AG10803 (cell line): ENCODE results near the gene AVPI1.
"Not testable (repeated sequence)": the region's sequence is repeated elsewhere in the genome, so short reads cannot be mapped to it uniquely, and the experiment has no call there.

Source experiments
- DNase-seq: peaks from one replicate; pipeline ENCODE4 v3.0.0; 2010; ENCODE audit warnings: low read depth
- H3K4me3 ChIP-seq: 2 replicates; pipeline ENCODE4 v1.5.1; 2011; ENCODE audit warnings: mild to moderate bottlenecking, low read length, control low read depth
- CTCF ChIP-seq: conservative IDR thresholded peaks from 2 replicates; pipeline ENCODE4 v1.5.1; 2011; ENCODE audit warnings: mild to moderate bottlenecking, low read length, control low read depth, inconsistent platforms

The AVPI1 gene

GRCh38 chr10:97659589-97659988 is 27.5 kb downstream of the AVPI1 start:
- no peak overlapping the region for H3K4me3 ChIP-seq
- DNase-seq = peak; percentile 83
- no peak; the same call in 1 of the 2 replicates for TF ChIP-seq CTCF

GRCh38 chr10:97656777-97657176 is 30.3 kb downstream of the AVPI1 start:
- TF ChIP-seq CTCF = no peak
- H3K4me3 ChIP-seq = no peak overlapping the region
- no peak for DNase-seq

GRCh38 chr10:97651773-97652172 is 35.3 kb downstream of the AVPI1 start:
- TF ChIP-seq CTCF = no peak
- no peak for DNase-seq
- no peak overlapping the region for H3K4me3 ChIP-seq

- DNase-seq = no peak
- TF ChIP-seq CTCF = no peak
- no peak overlapping the region for H3K4me3 ChIP-seq
Observed at GRCh38 chr10:97650726-97651125, 36.3 kb downstream of the AVPI1 start.

GRCh38 chr10:97649405-97649750 is 37.7 kb downstream of the AVPI1 start:
- H3K4me3 ChIP-seq, DNase-seq: not testable (repeated sequence)

GRCh38 chr10:97648562-97649404 is 38.3 kb downstream of the AVPI1 start:
- DNase-seq = peak; percentile 93
- TF ChIP-seq CTCF = no peak
- H3K4me3 ChIP-seq = no peak overlapping the region

GRCh38 chr10:97647556-97647955 is 39.5 kb downstream of the AVPI1 start:
- DNase-seq = peak; percentile 62

More at GRCh38 chr10:97647556-97647955, 39.5 kb downstream of the AVPI1 start:
- no peak for TF ChIP-seq CTCF
- H3K4me3 ChIP-seq = no peak overlapping the region
